B cell (primary cell): ENCODE results near the gene FARSB. TPM values are rescaled to one million over a fixed set of nuclear protein-coding genes. Genes with fewer than 3 reads are reported as not detected.

Source experiments
- ATAC-seq: fragments of 200-7000 bp; cut with Tn5 transposase; one replicate; pipeline ENCODE4 v1.10.0; 2021; ENCODE audit warnings: low read depth, mild to moderate bottlenecking, moderate number of reproducible peaks, moderate library complexity
- CTCF ChIA-PET: fragments of 350-600 bp; sonication (Branson Sonifier 250); formaldehyde crosslinking; loops from one replicate; lab custom pipeline; 2021; ENCODE audit warnings: antibody characterized with exemption, inconsistent platforms; lab: Charles Lee
- POLR2A ChIA-PET: fragments of 350-600 bp; sonication (Branson Sonifier 250); formaldehyde crosslinking; loops from one replicate; lab custom pipeline; 2021; ENCODE audit warnings: antibody characterized with exemption; lab: Charles Lee
- DNase-seq: peaks from one replicate; pipeline ENCODE4 v3.0.0; 2013
- H2AFZ ChIP-seq: 2 replicates; pipeline ENCODE4 v1.6.1; 2012; ENCODE audit warnings: mild to moderate bottlenecking, low read depth, low read length; ENCODE audit not compliant: insufficient read depth, poor library complexity, severe bottlenecking
- H3K27ac ChIP-seq, 2 donors: 1 replicate in 1 of 2; 2 replicates in 1 of 2; pipeline ENCODE4 v1.5.1; 2012 to 2013; ENCODE audit warnings: low read length in 2 of 2, mild to moderate bottlenecking in 2 of 2, moderate library complexity in 1 of 2
- H3K27me3 ChIP-seq, 4 experiments: fragments of 200-600 bp in 1 of 4; sonication (generic) in 1 of 4; replicated peaks in 1 of 4; 1 replicate in 2 of 4; 2 replicates in 2 of 4; pipeline versions ENCODE4 v1.6.1 to v1.7.0; 2013 to 2016; ENCODE audit warnings: low read length in 3 of 4, mild to moderate bottlenecking in 2 of 4, mixed read lengths in 1 of 4, moderate library complexity in 1 of 4; ENCODE audit not compliant: insufficient read depth in 4 of 4, control insufficient read depth in 3 of 4; ENCODE audit errors: control extremely low read depth in 1 of 4
- H3K36me3 ChIP-seq, 2 experiments: replicated peaks in 1 of 2; 1 replicate in 1 of 2; 2 replicates in 1 of 2; pipeline versions ENCODE4 v1.6.1 to v1.7.1; 2013; ENCODE audit warnings: low read length in 1 of 2; ENCODE audit not compliant: insufficient read depth in 2 of 2, control insufficient read depth in 1 of 2; ENCODE audit errors: control extremely low read depth in 1 of 2, extremely low read depth in 1 of 2
- H3K4me1 ChIP-seq, 2 donors: fragments of 200-600 bp in 1 of 2; sonication (generic) in 1 of 2; 1 replicate in 1 of 2; 2 replicates in 1 of 2; pipeline versions ENCODE4 v1.5.1 to v1.6.1; 2013 to 2017; ENCODE audit warnings: low read length in 2 of 2; ENCODE audit not compliant: control insufficient read depth in 2 of 2, insufficient read depth in 2 of 2
- H3K4me2 ChIP-seq: replicated peaks from 2 replicates; pipeline ENCODE3; 2012; ENCODE audit warnings: mild to moderate bottlenecking, low read depth, low read length; ENCODE audit not compliant: poor library complexity, severe bottlenecking
- H3K4me3 ChIP-seq, 5 experiments: fragments of 200-600 bp in 1 of 5; sonication (generic) in 1 of 5; 1 replicate in 3 of 5; 2 replicates in 2 of 5; pipeline versions ENCODE4 v1.5.1 to v1.7.0; 2011 to 2016; ENCODE audit warnings: low read length in 4 of 5, mild to moderate bottlenecking in 4 of 5, low read depth in 2 of 5, control low read depth in 1 of 5, moderate library complexity in 1 of 5; ENCODE audit not compliant: insufficient read depth in 1 of 5; ENCODE audit errors: control extremely low read depth in 1 of 5, extremely low read depth in 1 of 5
- H3K79me2 ChIP-seq: fragments of 200-600 bp; sonication (generic); one replicate; pipeline ENCODE4 v1.6.0; 2016; ENCODE audit warnings: low read length; ENCODE audit not compliant: control insufficient read depth, insufficient read depth
- H3K9ac ChIP-seq: fragments of 200-600 bp; sonication (generic); 2 replicates; pipeline ENCODE4 v1.6.1; 2017; ENCODE audit warnings: mild to moderate bottlenecking, low read length, moderate library complexity
- H3K9me3 ChIP-seq, 3 donors: one replicate each; pipeline versions ENCODE4 v1.6.1 to v1.7.1; 2013; ENCODE audit warnings: low read length in 2 of 3; ENCODE audit not compliant: control insufficient read depth in 2 of 3, insufficient read depth in 1 of 3; ENCODE audit errors: control extremely low read depth in 1 of 3
- H4K20me1 ChIP-seq: 2 replicates; pipeline ENCODE4 v1.6.0; 2012; ENCODE audit warnings: mild to moderate bottlenecking, low read length; ENCODE audit not compliant: insufficient read depth, control insufficient read depth, poor library complexity, severe bottlenecking
- H3K27ac Mint-ChIP-seq: one replicate; pipeline ENCODE4 v1.8.0; 2021; ENCODE audit warnings: mixed read lengths
- H3K27me3 Mint-ChIP-seq: one replicate; pipeline ENCODE4 v1.8.0; 2021; ENCODE audit warnings: mixed read lengths
- H3K4me1 Mint-ChIP-seq: one replicate; pipeline ENCODE4 v1.8.0; 2021; ENCODE audit warnings: mixed read lengths
- H3K4me3 Mint-ChIP-seq: one replicate; pipeline ENCODE4 v1.8.0; 2021; ENCODE audit warnings: mixed read lengths
- H3K9me3 Mint-ChIP-seq: one replicate; pipeline ENCODE4 v1.8.0; 2022; ENCODE audit warnings: mixed read lengths; ENCODE audit not compliant: insufficient read depth
- CTCF ChIP-seq: fragments of 200-600 bp; IDR thresholded peaks from one replicate; pipeline ENCODE4 v1.8.0; 2022; ENCODE audit warnings: antibody characterized with exemption, mild to moderate bottlenecking
- EZH2 ChIP-seq: IDR thresholded peaks from 2 replicates; pipeline ENCODE4 v1.6.1; 2012; ENCODE audit warnings: borderline replicate concordance, low read depth, mild to moderate bottlenecking, moderate library complexity, low read length; ENCODE audit not compliant: insufficient read depth, poor library complexity, severe bottlenecking
- WGBS: methylation state at CpG from one replicate; pipeline ENCODE4 v1.1.5; 2013; ENCODE audit warnings: missing lambda C conversion rate; ENCODE audit not compliant: insufficient coverage; 5-methylcytosine and 5-hydroxymethylcytosine counted together
- intact Hi-C: fragments of 100-400 bp; cut with micrococcal nuclease; formaldehyde crosslinking; loops from one replicate; pipeline ENCODE4 v1.10.0; 2022
- polyA plus RNA-seq: library from polyadenylated mRNA; depleted of rRNA; stranded (reverse); fragments of >200 nt; gene quantifications from 2 replicates; pipeline ENCODE4 v1.2.3, GENCODE V29; 2012
- total RNA-seq, 2 donors: library from RNA; stranded (reverse); fragments of 120-200 nt in 1 of 2; gene quantifications; 1 replicate in 1 of 2; 2 replicates in 1 of 2; pipeline versions ENCODE4 v1.2.3 to v1.2.4, GENCODE V29; 2013 to 2022

FARSB gene
- total and polyA plus RNA-seq, 2 donors (not counting 1 experiment from before 2014, with no cell fraction given): 9.2 to 10.2 TPM

GRCh38 chr2:222603501-222603900, 52.4 kb downstream of the FARSB start:
- no peak overlapping the region for H2AFZ ChIP-seq
- no peaks in the 10 kb centered on the region for H3K9me3 ChIP-seq
- CTCF ChIA-PET: no interaction called here
- H3K9ac ChIP-seq: no peak overlapping the region
- no peaks in the 10 kb centered on the region for H3K79me2 ChIP-seq
- ATAC-seq: no peak
- H3K27me3 ChIP-seq: no peaks in the 10 kb centered on the region
- peaks cover 4 to 26% of the 10 kb centered on the region in 2 experiments for H3K36me3 ChIP-seq
- no peaks in the 10 kb centered on the region for H3K27me3 Mint-ChIP-seq
- no peak overlapping the region for H3K4me2 ChIP-seq
- no peak overlapping the region for H3K4me3 Mint-ChIP-seq
- POLR2A ChIA-PET: no interaction called here
- H3K4me1 Mint-ChIP-seq: no peaks in the 10 kb centered on the region
- H3K4me1 ChIP-seq: no peaks in the 10 kb centered on the region
- no CpG with 5 or more reads among the region's 2 CpGs for WGBS
- no peak for DNase-seq
- no peaks in the 10 kb centered on the region for H3K9me3 Mint-ChIP-seq
- H3K27ac Mint-ChIP-seq: no peak overlapping the region
- no peak overlapping the region for H3K4me3 ChIP-seq
- H4K20me1 ChIP-seq: no peaks in the 10 kb centered on the region
- intact Hi-C loops: no loop called here
- TF ChIP-seq CTCF: no peak
- TF ChIP-seq EZH2: no peak
- no peak overlapping the region for H3K27ac ChIP-seq

GRCh38 chr2:222598611-222599010, 57.3 kb downstream of the FARSB start:
- no peaks in the 10 kb centered on the region for H3K9me3 ChIP-seq
- ChIA-PET POLR2A (no interaction called here), CTCF (no interaction called here)
- no peak overlapping the region for H3K4me3 ChIP-seq
- Mint-ChIP-seq H3K27ac (no peak overlapping the region), H3K4me1 (no peaks in the 10 kb centered on the region), H3K9me3 (no peaks in the 10 kb centered on the region), H3K27me3 (no peaks in the 10 kb centered on the region), H3K4me3 (no peak overlapping the region)
- intact Hi-C loops: no loop called here
- no peak overlapping the region for H3K4me2 ChIP-seq
- H4K20me1 ChIP-seq: no peaks in the 10 kb centered on the region
- H3K4me1 ChIP-seq: no peaks in the 10 kb centered on the region
- TF ChIP-seq EZH2: no peak
- no peak for TF ChIP-seq CTCF
- no peak for DNase-seq
- 100% methylated on average over 2 of the region's 4 CpGs for WGBS
- H2AFZ ChIP-seq: no peak overlapping the region
- no peak overlapping the region for H3K27ac ChIP-seq
- no peak for ATAC-seq
- no peaks in the 10 kb centered on the region for H3K27me3 ChIP-seq
- no peaks in the 10 kb centered on the region for H3K79me2 ChIP-seq
- peaks cover 3 to 45% of the 10 kb centered on the region in 2 experiments for H3K36me3 ChIP-seq
- H3K9ac ChIP-seq: no peak overlapping the region
